Neural cell (in vitro differentiated cells): ENCODE data around the gene SYT13. TPM values are rescaled to one million over a fixed set of nuclear protein-coding genes. Genes with fewer than 3 reads are reported as not detected.

ENCODE experiments used
- H2AFZ ChIP-seq: fragments of 200-600, 300-800 bp; sonication (generic), shearing (Covaris generic); 2 replicates; pipeline ENCODE4 v1.6.0; 2014; ENCODE audit warnings: low read depth, mild to moderate bottlenecking, antibody characterized with exemption, low read length, moderate library complexity
- H3F3A ChIP-seq: fragments of 200-600 bp; shearing (Covaris generic); 2 replicates; pipeline ENCODE4 v1.6.1; 2016; ENCODE audit warnings: mild to moderate bottlenecking, moderate library complexity, mixed read lengths, antibody characterized with exemption, low read length; ENCODE audit not compliant: insufficient read depth, poor library complexity, severe bottlenecking
- H3K27ac ChIP-seq: fragments of 200-600, 300-800 bp; sonication (generic), shearing (Covaris generic); 2 replicates; pipeline ENCODE4 v1.5.1; 2014; ENCODE audit warnings: mild to moderate bottlenecking, low read length, moderate library complexity
- H3K27me3 ChIP-seq: fragments of 300-800, 200-600 bp; sonication (generic), shearing (Covaris generic); 2 replicates; pipeline ENCODE4 v1.6.0; 2014; ENCODE audit warnings: mild to moderate bottlenecking, low read depth, low read length, moderate library complexity; ENCODE audit not compliant: insufficient read depth
- H3K36me3 ChIP-seq: fragments of 300-800, 200-600 bp; sonication (generic), shearing (Covaris generic); 2 replicates; pipeline ENCODE4 v1.5.1; 2014; ENCODE audit warnings: mild to moderate bottlenecking, antibody characterized with exemption, low read length, moderate library complexity; ENCODE audit not compliant: insufficient read depth
- H3K4me2 ChIP-seq: fragments of 300-800, 200-600 bp; sonication (generic), shearing (Covaris generic); 2 replicates; pipeline ENCODE4 v1.6.0; 2014; ENCODE audit warnings: mild to moderate bottlenecking, low read length
- H3K4me3 ChIP-seq: fragments of 300-800, 200-600 bp; sonication (generic), shearing (Covaris generic); 2 replicates; pipeline ENCODE4 v1.5.1; 2014; ENCODE audit warnings: mild to moderate bottlenecking, low read length, moderate library complexity
- H3K79me2 ChIP-seq: fragments of 200-600 bp; shearing (Covaris generic); replicated peaks from 2 replicates; pipeline ENCODE4 v1.6.0; 2014; ENCODE audit warnings: mild to moderate bottlenecking, low read length, moderate library complexity; ENCODE audit not compliant: insufficient read depth
- H3K9ac ChIP-seq: fragments of 300-800, 200-600 bp; sonication (generic), shearing (Covaris generic); 2 replicates; pipeline ENCODE4 v1.6.1; 2016; ENCODE audit warnings: mild to moderate bottlenecking, low read length, mixed read lengths
- H3K9me2 ChIP-seq: fragments of 200-600 bp; shearing (Covaris generic); 2 replicates; pipeline ENCODE4 v1.6.1; 2016; ENCODE audit warnings: mild to moderate bottlenecking, low read length, mixed read lengths; ENCODE audit not compliant: insufficient read depth
- H3K9me3 ChIP-seq: fragments of 200-600, 300-800 bp; sonication (generic), shearing (Covaris generic); 2 replicates; pipeline ENCODE4 v1.6.1; 2016; ENCODE audit warnings: mild to moderate bottlenecking, mixed run types, low read length, moderate library complexity, mixed read lengths
- H4K20me1 ChIP-seq: fragments of 200-600 bp; shearing (Covaris generic); 2 replicates; pipeline ENCODE4 v1.6.1; 2016; ENCODE audit warnings: mild to moderate bottlenecking, mixed run types; ENCODE audit not compliant: insufficient read depth
- CTCF ChIP-seq: fragments of 450-650 bp; IDR thresholded peaks from 2 replicates; pipeline ENCODE4 v1.5.1; 2014; ENCODE audit warnings: antibody characterized with exemption, mild to moderate bottlenecking, moderate library complexity; ENCODE audit not compliant: poor library complexity, severe bottlenecking
- EP300 ChIP-seq: fragments of 450-650 bp; conservative IDR thresholded peaks from 2 replicates; pipeline ENCODE4 v1.6.1; 2014; ENCODE audit warnings: antibody characterized with exemption, mild to moderate bottlenecking, moderate library complexity; ENCODE audit not compliant: poor library complexity, severe bottlenecking
- EZH2 ChIP-seq: fragments of 200-600, 300-800 bp; shearing (Covaris generic), sonication (generic); IDR thresholded peaks from 2 replicates; pipeline ENCODE4 v1.6.1; 2014; ENCODE audit warnings: antibody characterized with exemption, low read length, borderline replicate concordance, mild to moderate bottlenecking; ENCODE audit not compliant: insufficient read depth, poor library complexity, severe bottlenecking
- MXI1 ChIP-seq: fragments of 450-650 bp; conservative IDR thresholded peaks from 2 replicates; pipeline ENCODE4 v1.6.1; 2014; ENCODE audit warnings: antibody characterized with exemption, mild to moderate bottlenecking; ENCODE audit not compliant: poor library complexity, severe bottlenecking
- POLR2AphosphoS5 ChIP-seq: IDR thresholded peaks from 2 replicates; pipeline ENCODE4 v1.6.1; 2012
- RAD21 ChIP-seq: fragments of 450-650 bp; conservative IDR thresholded peaks from 2 replicates; pipeline ENCODE4 v1.6.1; 2014; ENCODE audit warnings: antibody characterized with exemption, mild to moderate bottlenecking, moderate library complexity
- REST ChIP-seq: IDR thresholded peaks from 2 replicates; pipeline ENCODE4 v1.6.1; 2012; ENCODE audit warnings: borderline replicate concordance
- SMC3 ChIP-seq: fragments of 450-650 bp; conservative IDR thresholded peaks from 2 replicates; pipeline ENCODE4 v1.6.1; 2014; ENCODE audit warnings: antibody characterized with exemption, mild to moderate bottlenecking, moderate library complexity; ENCODE audit not compliant: poor library complexity
- TAF1 ChIP-seq: IDR thresholded peaks from 2 replicates; pipeline ENCODE4 v1.6.1; 2012; ENCODE audit warnings: low read depth
- polyA plus RNA-seq: library from polyadenylated mRNA; depleted of rRNA; stranded (reverse); fragments of >200 nt; gene quantifications from 2 replicates; pipeline ENCODE4 v1.2.3, GENCODE V29; 2014

Gene SYT13
- polyA plus RNA-seq, 1 donor from 2014 or later = 60.8 TPM

- peak overlapping the region; percentile 40 for H2AFZ ChIP-seq
- peak overlapping the region; percentile 56 for H3K9ac ChIP-seq
- peak overlapping the region; percentile 50 for H3K4me3 ChIP-seq
- no peaks in the 10 kb centered on the region for H3K79me2 ChIP-seq
- no peaks in the 10 kb centered on the region for H3K36me3 ChIP-seq
- no peaks in the 10 kb centered on the region for H4K20me1 ChIP-seq
- H3K27ac ChIP-seq = peak overlapping the region; percentile 22
- peak; percentile 37 for TF ChIP-seq POLR2AphosphoS5
- TF ChIP-seq CTCF = no peak
- TF ChIP-seq REST = no peak
- TF ChIP-seq EP300 = peak; percentile 32
- peak; percentile 43 for TF ChIP-seq MXI1
- H3F3A ChIP-seq = no peaks in the 10 kb centered on the region
- no peaks in the 10 kb centered on the region for H3K9me2 ChIP-seq
- no peaks in the 10 kb centered on the region for H3K27me3 ChIP-seq
- no peaks in the 10 kb centered on the region for H3K9me3 ChIP-seq
- no peak overlapping the region for H3K4me2 ChIP-seq
Observed at GRCh38 chr11:45209891-45210699, 76.0 kb downstream of the SYT13 start.

DNA sequence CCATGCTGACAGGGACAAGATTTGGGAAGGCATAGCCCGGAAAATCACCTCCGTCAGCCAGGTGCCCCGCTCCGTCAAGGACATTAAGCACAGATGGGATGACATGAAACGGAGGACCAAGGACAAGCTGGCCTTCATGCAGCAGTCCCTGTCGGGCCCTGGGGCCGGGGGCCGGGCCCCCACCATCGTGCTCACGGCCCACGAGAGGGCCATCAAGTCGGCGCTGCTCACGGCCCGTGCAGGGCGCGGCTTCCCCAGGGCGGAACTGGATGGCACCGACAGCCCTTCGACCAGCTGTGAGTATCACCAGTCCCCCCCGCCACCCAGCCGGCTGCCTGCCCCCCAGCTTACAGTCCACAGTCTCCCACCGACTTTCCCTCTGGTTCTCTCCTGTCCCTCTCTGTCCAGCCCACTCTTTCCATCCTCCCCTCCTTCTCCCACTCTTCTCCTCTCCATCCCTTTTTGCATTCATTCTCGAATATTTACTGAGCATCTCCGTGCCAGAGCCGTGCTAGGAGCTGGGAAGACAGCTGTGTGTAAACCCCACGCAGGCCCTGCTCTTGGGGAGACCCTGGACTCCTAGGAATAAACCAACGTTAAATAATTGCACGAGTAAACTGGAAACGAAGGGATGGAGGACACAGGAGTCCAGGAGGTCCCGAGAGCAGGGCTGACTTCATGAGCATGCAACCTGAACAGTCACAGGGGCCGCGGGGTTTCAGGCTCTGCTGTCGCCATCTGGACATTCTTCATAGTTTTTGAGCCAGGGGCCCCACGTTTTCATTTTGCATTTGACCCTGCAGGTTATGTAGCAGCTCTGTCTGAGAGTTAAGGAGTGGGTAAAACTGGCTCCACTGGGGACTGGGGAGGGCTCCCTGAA lies 76.9 kb downstream of the SYT13 start:
- Histone ChIP-seq H3K4me3 (peak overlapping the region; percentile 50), H3K36me3 (no peaks in the 10 kb centered on the region), H3K27me3 (no peaks in the 10 kb centered on the region), H3K9ac (peak overlapping the region; percentile 56), H3F3A (no peaks in the 10 kb centered on the region), H3K9me2 (no peaks in the 10 kb centered on the region), H3K9me3 (no peaks in the 10 kb centered on the region), H3K4me2 (no peak overlapping the region), H2AFZ (peak overlapping the region; percentile 40), H4K20me1 (no peaks in the 10 kb centered on the region), H3K27ac (peak overlapping the region; percentile 22), H3K79me2 (no peaks in the 10 kb centered on the region)
- TF ChIP-seq REST (no peak), CTCF (no peak), RAD21 (no peak), EP300 (no peak), MXI1 (no peak), SMC3 (no peak), TAF1 (no peak), POLR2AphosphoS5 (no peak), EZH2 (no peak)
